ENCODE measurements around the gene NECTIN1. TPM values are rescaled to one million over a fixed set of nuclear protein-coding genes. Genes with fewer than 3 reads are reported as not detected.

The NECTIN1 gene
- total RNA-seq, 2 donors from 2014 or later: 5.2 to 5.3 TPM

DNA sequence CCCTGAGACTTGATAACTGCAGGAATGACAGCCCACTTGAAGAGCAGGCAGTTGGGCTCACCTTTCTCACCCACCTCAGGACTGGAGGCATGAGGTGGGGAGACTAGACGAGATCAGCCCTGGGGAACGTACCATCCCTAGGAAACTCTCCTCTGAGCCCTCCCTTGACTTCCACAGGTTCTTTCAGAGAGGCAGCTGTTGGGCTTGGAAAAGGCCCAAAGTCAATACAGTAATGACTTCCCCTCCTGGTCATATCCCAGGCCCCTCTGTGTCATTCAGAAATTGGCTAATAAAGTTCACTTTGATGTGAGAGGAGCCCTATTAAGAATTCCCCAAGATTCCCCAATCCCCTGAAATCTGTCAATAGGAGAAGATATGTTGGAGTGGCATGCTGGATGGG lies 5.8 kb upstream of the NECTIN1 start:
- no peaks in the 10 kb centered on the region for H3K9me3 ChIP-seq (ENCODE audit: control insufficient read depth, low read length, poor library complexity, severe bottlenecking)
- no peak overlapping the region for H3K27ac Mint-ChIP-seq
- peaks cover 70% of the 10 kb centered on the region for H3K27me3 Mint-ChIP-seq
- no peak overlapping the region for H3K4me3 Mint-ChIP-seq
- ATAC-seq (no peak), DNase-seq (no peak)
- peaks cover 11% of the 10 kb centered on the region for H3K4me1 Mint-ChIP-seq
- H3K36me3 Mint-ChIP-seq (ENCODE audit: low read depth): peaks cover 13% of the 10 kb centered on the region

DNA sequence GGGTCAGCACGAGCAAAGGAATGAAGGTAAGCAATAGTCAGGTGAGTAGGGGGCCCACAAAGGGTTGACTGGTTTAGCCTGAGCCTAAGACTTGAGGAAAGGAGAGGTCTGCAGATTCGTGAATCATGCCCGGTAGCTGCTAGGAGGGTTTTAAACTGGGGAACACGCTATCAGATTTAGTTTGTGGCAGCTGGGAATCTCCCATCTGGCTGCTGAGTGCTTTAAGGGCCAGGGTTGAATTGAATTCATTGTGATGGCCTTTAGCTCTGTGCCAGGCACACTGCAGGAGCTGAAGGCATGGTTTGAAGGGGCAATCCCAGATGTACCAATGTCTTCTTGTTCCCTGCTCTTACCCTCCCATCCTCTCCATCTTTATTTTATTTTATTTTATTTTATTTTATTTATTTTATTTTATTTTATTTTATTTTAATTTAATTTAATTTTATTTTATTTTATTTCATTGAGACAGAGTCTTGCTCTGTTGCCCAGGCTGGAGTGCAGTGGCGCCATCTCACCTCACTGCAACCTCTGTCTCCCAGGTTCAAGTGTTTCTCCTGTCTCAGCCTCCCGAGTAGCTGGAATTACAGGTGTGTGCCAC lies 1.9 kb upstream of the NECTIN1 start:
- ATAC-seq (no peak), DNase-seq (no peak)
- peaks cover 10% of the 10 kb centered on the region for H3K36me3 Mint-ChIP-seq (ENCODE audit: low read depth)
- H3K27ac Mint-ChIP-seq: no peak overlapping the region
- peak overlapping the region; percentile 87 for H3K4me3 Mint-ChIP-seq
- H3K9me3 ChIP-seq (ENCODE audit: control insufficient read depth, low read length, poor library complexity, severe bottlenecking): no peaks in the 10 kb centered on the region
- H3K27me3 Mint-ChIP-seq: peaks cover 42% of the 10 kb centered on the region
- H3K4me1 Mint-ChIP-seq: peaks cover 19% of the 10 kb centered on the region

DNA sequence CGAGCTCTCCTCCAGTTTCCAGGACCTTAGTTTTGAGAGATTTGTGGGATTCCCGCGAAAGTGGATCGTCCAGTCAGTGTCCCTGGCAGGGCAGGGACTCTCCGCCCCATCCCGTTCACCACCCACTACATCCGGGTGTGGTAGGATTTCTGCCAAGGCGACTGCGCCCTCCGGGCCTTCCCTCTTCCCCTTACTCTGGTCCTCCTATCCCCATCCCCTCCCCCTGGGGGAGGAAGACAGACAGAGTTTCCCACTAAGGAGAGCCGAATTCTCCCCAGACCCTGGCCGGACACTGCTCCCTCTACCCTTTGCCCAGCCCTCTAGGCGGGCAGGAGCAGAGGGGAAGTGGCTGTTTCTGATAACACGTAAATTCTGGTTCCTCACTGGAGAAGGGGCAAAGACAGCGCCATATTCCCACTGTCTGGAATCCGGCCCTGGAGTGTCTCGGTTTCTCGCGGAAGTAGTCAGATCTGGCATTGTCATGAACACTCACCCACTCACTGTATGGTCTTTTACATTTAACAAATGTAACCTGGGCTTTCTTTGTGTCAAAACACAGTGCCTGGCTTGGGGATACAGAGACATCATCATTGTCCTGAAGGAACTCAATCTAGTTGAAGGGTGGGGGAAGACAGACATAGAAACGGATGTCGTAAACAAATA lies 1.1 kb upstream of the NECTIN1 start:
- no peaks in the 10 kb centered on the region for H3K9me3 ChIP-seq (ENCODE audit: control insufficient read depth, low read length, poor library complexity, severe bottlenecking)
- Mint-ChIP-seq H3K4me1 (peaks cover 19% of the 10 kb centered on the region), H3K27me3 (peaks cover 35% of the 10 kb centered on the region), H3K36me3 (ENCODE audit: low read depth) (peaks cover 10% of the 10 kb centered on the region), H3K27ac (no peak overlapping the region), H3K4me3 (peak overlapping the region; percentile 87)
- ATAC-seq (no peak), DNase-seq (no peak)

DNA sequence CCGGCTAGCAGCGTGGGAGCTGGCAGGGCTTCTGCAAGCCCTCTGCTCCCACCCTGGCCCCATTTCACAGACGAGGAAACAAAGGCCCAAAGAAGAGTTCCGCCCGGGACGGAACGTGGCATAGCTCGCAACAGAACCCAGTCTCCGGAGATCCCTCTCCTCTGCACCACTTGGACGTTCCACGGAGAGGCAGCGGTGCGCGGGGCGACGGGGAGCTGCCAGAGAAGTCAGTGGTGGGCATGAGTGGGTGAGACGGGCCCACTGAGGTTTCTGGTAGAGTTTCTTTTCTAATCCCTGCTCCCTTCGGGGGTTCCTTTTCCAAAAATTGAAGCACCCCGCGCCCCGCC lies 554 bp upstream of the NECTIN1 start:
- DNase-seq (no peak), ATAC-seq (peak; percentile 28)
- Mint-ChIP-seq H3K4me1 (peaks cover 19% of the 10 kb centered on the region), H3K27ac (no peak overlapping the region), H3K4me3 (peak overlapping the region; percentile 87), H3K36me3 (ENCODE audit: low read depth) (peaks cover 10% of the 10 kb centered on the region), H3K27me3 (peaks cover 29% of the 10 kb centered on the region)
- no peaks in the 10 kb centered on the region for H3K9me3 ChIP-seq (ENCODE audit: control insufficient read depth, low read length, poor library complexity, severe bottlenecking)

DNA sequence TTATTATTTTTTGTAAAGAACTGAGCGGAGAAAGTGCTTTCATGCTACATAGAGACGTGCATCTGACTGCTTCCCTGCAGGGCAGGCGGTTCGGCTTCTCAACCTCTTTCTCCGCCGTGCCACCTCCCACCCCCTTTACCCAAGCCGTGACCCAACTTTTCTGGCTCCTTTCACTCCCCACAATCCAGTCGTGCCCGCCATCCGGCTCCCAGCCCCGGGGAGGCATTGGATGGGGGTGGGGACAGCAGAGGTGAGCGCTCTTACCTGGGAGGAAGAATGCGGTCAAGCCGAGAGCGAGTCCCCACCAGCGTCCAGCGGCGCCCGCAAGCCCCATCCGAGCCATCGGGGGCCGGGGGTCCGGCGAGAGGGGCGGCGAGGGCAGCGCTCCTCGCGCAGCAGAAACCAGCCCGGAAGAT lies 781 bp downstream of the NECTIN1 start:
- H3K27me3 Mint-ChIP-seq: peaks cover 16% of the 10 kb centered on the region
- ATAC-seq: no peak
- H3K36me3 Mint-ChIP-seq (ENCODE audit: low read depth): peaks cover 2% of the 10 kb centered on the region
- H3K4me3 Mint-ChIP-seq: peak overlapping the region; percentile 95
- H3K9me3 ChIP-seq (ENCODE audit: control insufficient read depth, low read length, poor library complexity, severe bottlenecking): no peaks in the 10 kb centered on the region
- peaks cover 15% of the 10 kb centered on the region for H3K4me1 Mint-ChIP-seq
- DNase-seq: no peak
- H3K27ac Mint-ChIP-seq: no peak overlapping the region

DNA sequence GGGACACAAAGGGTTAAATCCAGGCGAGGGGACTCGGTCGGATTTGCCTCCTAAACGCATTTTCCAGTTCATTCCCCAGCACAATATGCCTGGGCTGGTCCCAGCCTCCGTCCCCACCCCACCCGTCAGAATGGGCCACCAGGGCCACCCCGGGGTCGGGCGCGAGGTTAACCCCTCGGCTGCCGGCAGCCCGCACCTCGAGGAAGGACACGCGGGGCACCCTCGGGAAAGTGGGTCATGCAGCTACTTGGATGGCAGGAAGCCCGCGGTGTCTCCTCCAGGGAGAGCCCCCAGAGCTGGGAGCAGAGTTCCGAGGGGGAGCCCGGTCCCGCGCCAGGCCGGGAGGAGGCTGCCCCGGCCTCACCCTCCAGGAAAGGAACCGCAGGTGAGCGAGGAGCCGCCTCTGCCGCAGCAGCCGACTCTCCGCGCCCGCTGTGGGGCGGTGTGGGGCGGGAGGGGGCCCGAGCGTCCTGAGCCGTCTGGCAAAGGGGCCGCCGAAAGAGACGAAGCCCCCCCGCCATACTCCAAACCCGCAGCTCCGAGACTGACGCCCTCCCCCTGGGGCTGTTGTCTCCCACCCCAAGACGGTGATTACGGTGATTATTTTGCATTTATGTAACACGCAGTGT lies 1.4 kb downstream of the NECTIN1 start:
- H3K4me3 Mint-ChIP-seq: peak overlapping the region; percentile 95

DNA sequence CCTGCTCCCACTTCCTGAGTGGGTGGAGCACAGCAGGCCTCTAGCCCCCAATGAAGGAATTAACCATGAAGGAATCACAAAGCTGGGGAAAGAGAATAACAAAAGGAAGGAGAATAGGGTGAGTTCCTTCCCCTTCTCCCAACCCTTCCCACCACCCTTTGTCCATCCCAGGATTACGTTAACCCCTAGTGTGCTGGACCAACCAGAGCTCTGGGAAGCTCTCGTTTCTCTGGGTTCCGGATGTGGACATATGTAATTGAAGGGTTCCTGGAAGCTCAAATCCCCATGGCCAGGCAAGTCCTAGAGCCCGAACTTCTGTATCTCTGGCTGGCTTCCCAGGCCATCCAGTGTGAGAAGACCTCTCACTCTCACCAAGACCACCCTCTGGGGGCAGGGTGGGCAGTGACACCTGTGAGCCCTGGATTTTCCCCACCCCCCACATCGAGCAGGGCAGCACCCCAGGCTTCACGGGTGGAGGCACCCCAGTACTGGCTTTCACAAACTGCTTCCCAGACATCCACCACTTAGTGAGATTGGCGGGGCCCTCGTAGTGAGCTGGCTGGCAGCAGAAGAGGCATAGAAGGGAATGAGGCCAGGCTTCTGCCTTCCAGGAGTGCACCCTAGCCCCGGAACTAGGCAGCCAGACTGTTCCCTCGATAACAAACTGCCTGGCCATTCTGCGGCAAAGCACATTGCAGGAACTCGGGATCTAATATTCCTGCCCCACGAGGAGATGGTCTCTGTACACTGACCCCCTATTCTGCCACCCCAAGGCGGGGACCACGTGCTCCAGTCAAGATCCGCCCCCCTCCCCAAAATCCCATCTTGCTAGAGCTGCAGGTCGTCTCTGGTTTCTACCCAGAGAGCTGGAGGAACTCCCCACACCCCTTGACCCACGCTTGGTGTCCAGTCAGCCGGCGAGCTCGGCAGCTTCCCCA lies 2.1 kb downstream of the NECTIN1 start:
- Mint-ChIP-seq H3K4me1 (peaks cover 15% of the 10 kb centered on the region), H3K36me3 (ENCODE audit: low read depth) (peaks cover 4% of the 10 kb centered on the region), H3K27ac (no peak overlapping the region), H3K4me3 (peak overlapping the region; percentile 95), H3K27me3 (peaks cover 20% of the 10 kb centered on the region)
- ATAC-seq (no peak), DNase-seq (no peak)
- H3K9me3 ChIP-seq (ENCODE audit: control insufficient read depth, low read length, poor library complexity, severe bottlenecking): no peaks in the 10 kb centered on the region

More for the DNA sequence above, 1.4 kb downstream of the NECTIN1 start:
- Mint-ChIP-seq H3K36me3 (ENCODE audit: low read depth) (peaks cover 2% of the 10 kb centered on the region), H3K4me1 (peaks cover 15% of the 10 kb centered on the region), H3K27ac (no peak overlapping the region), H3K27me3 (peaks cover 14% of the 10 kb centered on the region)
- no peaks in the 10 kb centered on the region for H3K9me3 ChIP-seq (ENCODE audit: control insufficient read depth, low read length, poor library complexity, severe bottlenecking)
- DNase-seq (no peak), ATAC-seq (no peak)

DNA sequence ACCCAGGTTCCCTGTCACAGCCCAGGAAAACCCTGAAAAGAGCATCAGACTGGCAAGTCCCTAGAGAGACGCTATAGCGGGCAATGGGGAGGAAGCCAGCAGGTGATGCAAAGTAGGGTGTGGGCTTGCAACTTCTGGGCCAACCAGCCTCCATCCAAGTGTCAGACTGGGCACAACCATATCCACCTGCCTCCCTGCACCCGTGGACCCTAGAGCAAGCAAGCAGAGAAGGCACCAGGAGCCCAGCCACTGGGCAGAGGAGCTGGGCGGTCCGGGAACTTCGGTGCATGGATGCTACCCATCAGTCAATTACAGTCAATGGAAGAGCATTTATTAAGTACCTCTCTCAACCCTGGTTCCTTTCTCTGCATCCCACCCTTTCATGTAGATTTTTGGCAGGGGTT lies 2.8 kb downstream of the NECTIN1 start:
- H3K4me3 Mint-ChIP-seq: peak overlapping the region; percentile 57

DNA sequence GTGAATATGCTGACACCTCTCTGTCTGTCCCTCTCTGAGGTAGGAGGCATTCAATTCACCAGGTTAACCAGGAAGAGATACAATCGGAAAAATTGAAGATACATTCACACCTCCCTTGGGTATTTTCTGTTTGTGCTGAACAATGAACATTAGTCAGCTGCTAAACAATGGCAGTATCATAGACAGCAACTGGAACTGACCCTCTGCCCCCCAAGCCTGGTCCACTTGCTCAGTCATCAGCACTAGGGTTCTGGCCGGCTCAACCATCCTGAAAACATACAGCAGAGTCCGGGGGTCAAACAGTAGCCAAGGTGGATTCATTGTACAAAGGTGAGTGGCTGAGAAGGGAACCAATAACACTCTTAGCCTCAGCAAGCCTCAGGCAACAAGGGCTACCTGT lies 4.0 kb downstream of the NECTIN1 start:
- Mint-ChIP-seq H3K4me3 (no peak overlapping the region), H3K27ac (no peak overlapping the region), H3K36me3 (ENCODE audit: low read depth) (peaks cover 2% of the 10 kb centered on the region), H3K4me1 (peaks cover 13% of the 10 kb centered on the region), H3K27me3 (peaks cover 9% of the 10 kb centered on the region)
- DNase-seq: no peak
- ATAC-seq: no peak
- no peaks in the 10 kb centered on the region for H3K9me3 ChIP-seq (ENCODE audit: control insufficient read depth, low read length, poor library complexity, severe bottlenecking)

More for the DNA sequence above, 2.8 kb downstream of the NECTIN1 start:
- Mint-ChIP-seq H3K36me3 (ENCODE audit: low read depth) (peaks cover 2% of the 10 kb centered on the region), H3K4me1 (peaks cover 15% of the 10 kb centered on the region), H3K27ac (peak overlapping the region; percentile 41), H3K27me3 (peaks cover 16% of the 10 kb centered on the region)
- ATAC-seq (no peak), DNase-seq (no peak)
- H3K9me3 ChIP-seq (ENCODE audit: control insufficient read depth, low read length, poor library complexity, severe bottlenecking): no peaks in the 10 kb centered on the region

DNA sequence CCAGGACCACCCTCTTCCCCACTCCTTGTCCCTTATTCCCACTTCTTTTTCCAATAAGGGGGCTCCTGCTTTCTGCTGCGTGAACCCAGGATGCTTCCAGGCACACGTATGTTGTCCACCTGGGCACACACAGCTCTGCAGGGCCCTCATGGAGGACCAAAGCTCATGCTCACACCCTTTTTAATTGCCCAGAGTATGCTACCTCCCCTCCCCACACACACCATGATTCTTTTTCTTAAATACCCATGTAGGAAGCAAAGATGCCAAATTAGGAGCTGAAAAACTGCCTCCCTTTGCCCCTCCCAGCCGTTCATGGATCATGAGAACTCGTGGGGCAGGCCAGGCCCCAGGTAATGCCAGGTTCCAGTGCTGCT lies 5.1 kb downstream of the NECTIN1 start:
- H3K9me3 ChIP-seq (ENCODE audit: control insufficient read depth, low read length, poor library complexity, severe bottlenecking): no peaks in the 10 kb centered on the region
- H3K27me3 Mint-ChIP-seq: peaks cover 9% of the 10 kb centered on the region
- H3K36me3 Mint-ChIP-seq (ENCODE audit: low read depth): peaks cover 4% of the 10 kb centered on the region
- H3K27ac Mint-ChIP-seq: no peak overlapping the region
- H3K4me1 Mint-ChIP-seq: peaks cover 11% of the 10 kb centered on the region
- H3K4me3 Mint-ChIP-seq: no peak overlapping the region
- ATAC-seq (no peak), DNase-seq (no peak)

DNA sequence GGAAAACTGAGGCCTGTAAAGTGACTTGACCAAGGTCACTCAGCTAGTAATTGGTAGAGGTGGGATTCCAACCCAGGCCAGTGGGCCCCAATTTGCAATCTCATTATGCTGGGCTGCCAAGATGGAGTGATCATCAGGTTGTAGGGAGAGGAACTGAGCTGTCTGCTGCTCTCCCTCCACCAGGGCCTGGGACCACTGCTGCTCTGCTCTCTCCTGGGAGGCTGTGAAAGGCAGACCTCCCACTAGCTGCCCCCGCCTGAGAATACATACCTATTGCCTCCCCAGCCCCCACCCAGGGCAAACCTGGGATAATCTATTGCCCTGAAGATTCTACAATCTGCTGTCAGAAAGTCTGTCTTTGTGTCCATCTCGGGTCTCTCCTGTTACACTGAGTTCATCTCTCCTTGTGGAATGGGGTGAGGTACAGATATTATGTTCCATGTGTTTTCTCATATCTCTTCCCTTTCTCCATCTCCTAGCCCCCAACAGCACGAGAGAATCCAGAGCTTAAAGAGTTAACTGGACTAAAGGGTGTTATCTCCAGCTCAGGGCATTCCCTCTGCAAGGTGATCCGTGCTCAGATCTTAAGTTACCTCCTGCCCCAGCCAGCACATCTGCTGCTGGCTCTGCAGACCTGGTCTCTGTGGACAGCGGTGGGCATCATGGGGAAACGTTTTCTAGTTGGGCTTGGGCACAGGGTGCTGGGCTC lies 5.6 kb downstream of the NECTIN1 start:
- Mint-ChIP-seq H3K27me3 (peaks cover 9% of the 10 kb centered on the region), H3K4me1 (peaks cover 11% of the 10 kb centered on the region), H3K36me3 (ENCODE audit: low read depth) (peaks cover 4% of the 10 kb centered on the region), H3K4me3 (no peak overlapping the region), H3K27ac (peak overlapping the region; percentile 39)
- ATAC-seq (no peak), DNase-seq (no peak)
- H3K9me3 ChIP-seq (ENCODE audit: control insufficient read depth, low read length, poor library complexity, severe bottlenecking): no peaks in the 10 kb centered on the region

DNA sequence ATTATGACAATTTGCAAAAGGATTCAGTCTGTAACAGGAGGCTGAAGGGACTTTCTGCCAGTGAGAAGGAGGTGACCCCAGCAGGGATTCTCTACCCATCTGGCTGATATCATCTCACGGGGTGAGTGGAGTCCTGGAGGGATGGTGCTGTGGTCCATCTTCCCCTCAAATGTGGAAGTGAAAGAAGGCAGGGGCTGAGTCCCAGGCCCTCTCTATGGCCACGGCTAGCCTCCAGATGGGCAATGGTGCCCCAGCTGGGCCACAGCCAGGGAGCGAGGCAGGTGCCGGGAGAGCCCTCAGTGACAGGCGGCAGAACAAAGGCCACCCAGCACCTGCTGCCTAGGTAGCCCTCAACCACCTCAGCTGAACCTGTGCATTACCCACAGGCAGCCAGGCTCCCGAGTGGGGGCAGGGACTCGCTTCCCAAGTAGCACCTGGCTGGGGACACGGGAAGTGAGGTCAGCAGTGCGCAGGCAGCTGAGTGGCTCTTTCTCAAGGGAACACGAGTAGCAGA lies 6.7 kb downstream of the NECTIN1 start:
- ATAC-seq (no peak), DNase-seq (no peak)
- no peaks in the 10 kb centered on the region for H3K9me3 ChIP-seq (ENCODE audit: control insufficient read depth, low read length, poor library complexity, severe bottlenecking)
- peaks cover 4% of the 10 kb centered on the region for H3K36me3 Mint-ChIP-seq (ENCODE audit: low read depth)
- H3K27me3 Mint-ChIP-seq: peaks cover 9% of the 10 kb centered on the region
- H3K4me3 Mint-ChIP-seq: no peak overlapping the region
- H3K27ac Mint-ChIP-seq: peak overlapping the region; percentile 39
- H3K4me1 Mint-ChIP-seq: peaks cover 6% of the 10 kb centered on the region
